H54 (cell line): ENCODE data around the gene HLA-G.
A peak's percentile ranks its signal among the peaks of the same experiment; 100 is the strongest.
"Not testable (repeated sequence)": the region's sequence is repeated elsewhere in the genome, so short reads cannot be mapped to it uniquely, and the experiment has no call there.

Experiments used
- DNase-seq: peaks from one replicate; pipeline ENCODE4 v3.0.0; 2011; ENCODE audit warnings: low spot score, mixed read lengths; ENCODE audit not compliant: insufficient read length
- FAIRE-seq: peaks from 3 replicates; lab custom pipeline; 2011; peaks lifted over from hg19 to GRCh38; lab: Jason Lieb, UNC
- POLR2A ChIP-seq: IDR thresholded peaks from 2 replicates; pipeline ENCODE4 v1.6.1; 2011; ENCODE audit warnings: low read depth, mild to moderate bottlenecking, low read length

The HLA-G gene

DNA sequence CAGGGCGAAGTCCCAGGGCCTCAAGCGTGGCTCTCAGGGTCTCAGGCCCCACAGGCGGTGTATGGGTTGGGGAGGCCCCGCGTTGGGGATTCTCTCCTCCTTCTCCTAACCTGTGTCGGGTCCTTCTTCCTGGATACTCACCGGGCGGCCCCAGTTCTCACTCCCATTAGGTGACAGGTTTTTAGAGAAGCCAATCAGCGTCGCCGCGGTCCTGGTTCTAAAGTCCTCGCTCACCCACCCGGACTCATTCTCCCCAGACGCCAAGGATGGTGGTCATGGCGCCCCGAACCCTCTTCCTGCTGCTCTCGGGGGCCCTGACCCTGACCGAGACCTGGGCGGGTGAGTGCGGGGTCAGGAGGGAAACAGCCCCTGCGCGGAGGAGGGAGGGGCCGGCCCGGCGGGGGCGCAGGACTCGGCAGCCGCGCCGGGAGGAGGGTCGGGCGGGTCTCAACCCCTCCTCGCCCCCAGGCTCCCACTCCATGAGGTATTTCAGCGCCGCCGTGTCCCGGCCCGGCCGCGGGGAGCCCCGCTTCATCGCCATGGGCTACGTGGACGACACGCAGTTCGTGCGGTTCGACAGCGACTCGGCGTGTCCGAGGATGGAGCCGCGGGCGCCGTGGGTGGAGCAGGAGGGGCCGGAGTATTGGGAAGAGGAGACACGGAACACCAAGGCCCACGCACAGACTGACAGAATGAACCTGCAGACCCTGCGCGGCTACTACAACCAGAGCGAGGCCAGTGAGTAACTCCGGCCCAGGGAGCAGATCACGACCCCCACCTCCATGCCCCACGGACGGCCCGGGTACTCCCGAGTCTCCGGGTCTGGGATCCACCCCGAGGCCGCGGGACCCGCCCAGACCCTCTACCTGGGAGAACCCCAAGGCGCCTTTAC, at the start of gene HLA-G:
Gene HLA-G, plus strand, starts transcription at position 247 of the 892 bp plus-strand sequence. Its CDS starts 20 bp downstream, at position 267.
- DNase-seq: no peak
- FAIRE-seq: no peak
- TF ChIP-seq POLR2A: no peak

DNA sequence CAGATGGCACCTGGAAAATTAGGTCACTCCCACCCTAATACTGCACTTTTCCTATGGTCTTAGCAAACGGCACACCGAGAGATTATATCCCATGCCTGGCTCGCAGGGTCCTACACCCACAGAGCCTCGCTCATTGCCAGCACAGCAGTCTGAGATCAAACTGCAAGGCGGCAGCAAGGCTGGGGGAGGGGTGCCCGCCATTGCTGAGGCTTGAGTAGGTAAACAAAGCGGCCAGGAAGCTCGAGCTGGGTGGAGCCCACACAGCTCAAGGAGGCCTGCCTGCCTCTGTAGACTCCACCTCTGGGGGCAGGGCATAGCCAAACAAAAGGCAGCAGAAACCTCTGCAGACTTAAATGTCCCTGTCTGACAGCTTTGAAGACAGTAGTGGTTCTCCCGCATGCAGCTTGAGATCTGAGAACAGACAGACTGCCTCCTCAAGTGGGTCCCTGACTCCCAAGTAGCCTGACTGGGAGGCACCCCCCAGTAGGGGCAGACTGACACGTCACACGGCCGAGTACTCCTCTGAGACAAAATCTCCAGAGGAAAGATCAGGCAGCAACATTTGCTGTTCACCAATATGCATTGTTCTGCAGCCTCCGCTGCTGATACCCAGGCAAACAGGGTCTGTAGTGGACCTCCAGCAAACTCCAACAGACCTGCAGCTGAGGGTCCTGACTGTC, 47.5 kb upstream of the HLA-G start:
- DNase-seq, FAIRE-seq: not testable (repeated sequence)

DNA sequence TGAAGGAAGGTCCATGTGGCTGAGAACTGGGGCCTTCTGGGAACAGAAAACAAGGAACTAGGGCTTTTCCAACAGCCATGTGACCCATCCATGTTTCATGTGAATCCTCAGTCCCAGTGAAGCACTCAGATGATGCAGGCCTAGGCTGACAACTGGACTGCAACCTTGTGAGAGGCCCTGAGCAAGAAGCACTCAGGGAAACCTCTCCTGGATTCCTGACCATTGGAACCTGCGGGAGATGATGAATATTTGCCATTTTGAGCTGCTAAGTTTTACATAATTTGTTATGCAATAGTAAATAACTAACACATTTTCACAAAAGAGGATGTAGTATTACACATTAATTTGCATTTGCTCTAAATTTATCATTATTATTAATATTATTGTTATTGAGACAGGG, 38.4 kb upstream of the HLA-G start:
- FAIRE-seq: no peak
- no peak for DNase-seq
- TF ChIP-seq POLR2A: no peak

DNA sequence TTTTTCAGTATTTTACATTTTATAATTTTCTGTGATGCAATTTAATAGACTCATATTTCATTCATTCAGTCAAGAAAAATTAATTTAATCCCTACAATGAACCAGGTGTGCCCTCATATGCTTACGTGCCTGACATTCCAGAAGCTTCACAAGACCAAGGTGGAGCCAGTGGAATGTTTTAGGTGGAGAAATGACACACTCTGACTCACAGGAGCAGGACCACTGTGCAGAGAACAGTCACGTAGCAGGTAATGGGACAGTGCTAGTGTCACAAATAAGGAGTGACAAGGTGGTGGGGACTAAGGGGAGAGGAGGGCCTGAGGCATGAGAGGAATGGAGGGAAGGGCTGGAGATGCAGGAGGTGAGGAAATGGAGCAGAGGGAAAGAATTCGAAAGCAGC, 37.0 kb upstream of the HLA-G start:
- no peak for FAIRE-seq
- DNase-seq: no peak
- no peak for TF ChIP-seq POLR2A

DNA sequence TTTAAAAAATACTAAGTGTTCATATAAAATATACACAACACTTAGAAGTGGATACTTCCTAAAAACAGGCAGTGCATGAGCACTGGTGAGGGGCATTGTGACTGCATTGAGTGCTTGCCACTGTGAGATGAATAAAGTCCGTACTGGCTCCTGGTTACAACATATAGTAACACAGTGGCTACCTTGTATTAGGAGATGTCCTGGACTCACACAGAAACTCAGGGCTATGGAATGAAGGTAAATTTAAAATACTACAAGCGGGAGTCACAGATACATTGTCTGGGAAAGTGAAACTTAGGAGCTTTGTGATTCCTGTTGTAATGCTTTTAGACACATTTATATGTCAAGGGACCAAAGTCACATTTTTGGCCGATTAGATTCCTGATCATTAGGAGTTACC, 36.5 kb upstream of the HLA-G start:
- DNase-seq (no peak), FAIRE-seq (peak; percentile 30)
- no peak for TF ChIP-seq POLR2A

DNA sequence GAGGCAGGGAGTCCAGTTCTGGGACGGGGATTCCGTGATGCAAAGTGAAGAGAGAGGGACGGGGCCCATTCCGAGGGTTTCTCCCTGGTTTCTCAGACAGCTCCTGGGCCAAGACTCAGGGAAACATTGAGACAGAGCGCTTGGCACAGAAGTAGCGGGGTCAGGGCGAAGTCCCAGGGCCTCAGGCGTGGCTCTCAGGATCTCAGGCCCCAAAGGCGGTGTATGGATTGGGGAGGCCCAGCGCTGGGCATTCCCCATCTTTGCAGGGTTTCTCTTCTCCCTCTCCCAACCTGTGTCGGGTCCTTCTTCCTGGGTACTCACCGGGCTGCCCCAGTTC, 35.9 kb upstream of the HLA-G start:
- no peak for DNase-seq

DNA sequence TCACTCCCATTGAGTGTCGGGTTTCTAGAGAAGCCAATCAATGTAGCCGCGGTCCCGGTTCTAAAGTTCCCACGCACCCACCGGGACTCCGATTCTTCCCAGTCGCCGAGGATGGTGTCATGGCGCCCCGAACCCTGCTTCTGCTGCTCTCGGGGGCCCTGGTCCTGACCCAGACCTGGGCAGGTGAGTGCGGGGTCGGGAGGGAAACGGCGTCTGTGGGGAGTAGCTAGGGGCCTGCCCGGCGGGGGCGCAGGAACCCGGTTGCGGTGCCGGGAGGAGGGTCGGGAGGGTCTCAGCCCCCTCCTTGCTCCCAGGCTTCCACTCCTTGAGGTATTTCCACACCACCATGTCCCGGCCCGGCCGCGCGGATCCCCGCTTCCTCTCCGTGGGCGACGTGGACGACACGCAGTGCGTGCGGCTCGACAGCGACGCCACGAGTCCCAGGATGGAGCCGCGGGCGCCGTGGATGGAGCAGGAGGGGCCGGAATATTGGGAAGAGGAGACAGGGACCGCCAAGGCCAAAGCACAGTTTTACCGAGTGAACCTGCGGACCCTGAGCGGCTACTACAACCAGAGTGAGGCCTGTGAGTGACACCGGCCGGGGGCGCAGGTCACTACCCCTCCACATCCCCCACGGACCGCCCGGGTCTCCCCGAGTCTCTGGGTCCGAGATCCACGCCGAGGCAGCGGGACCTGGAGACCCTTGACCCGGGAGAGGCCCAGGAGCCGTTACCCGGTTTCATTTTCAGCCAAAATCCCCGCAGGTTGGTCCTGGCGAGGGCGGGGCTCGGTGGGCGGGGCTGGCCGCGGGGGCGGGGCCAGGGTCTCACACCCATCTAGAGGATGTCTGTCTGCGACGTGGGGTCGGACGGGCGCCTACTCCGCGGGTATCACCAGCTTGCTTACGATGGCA, 35.2 kb upstream of the HLA-G start:
- DNase-seq (no peak), FAIRE-seq (no peak)

More for the DNA sequence above, 35.9 kb upstream of the HLA-G start:
- no peak for TF ChIP-seq POLR2A
- FAIRE-seq: no peak

DNA sequence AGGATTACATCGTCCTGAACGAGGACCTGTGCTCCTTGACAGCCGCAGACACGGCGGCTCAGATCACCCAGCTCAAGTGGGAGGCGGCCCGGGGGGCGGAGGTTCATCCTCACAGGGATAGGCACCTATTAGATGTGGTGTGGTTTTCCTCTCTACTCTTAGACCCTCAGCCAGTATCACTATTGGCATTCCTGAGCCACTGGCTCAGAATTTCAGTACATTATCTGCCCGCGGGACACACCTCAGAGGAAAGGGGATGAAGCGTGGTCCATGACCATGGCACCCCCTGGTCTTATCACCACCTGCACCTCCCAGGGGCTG, 34.6 kb upstream of the HLA-G start:
- no peak for DNase-seq
- FAIRE-seq: no peak
- TF ChIP-seq POLR2A: no peak

More for the DNA sequence above, 35.2 kb upstream of the HLA-G start:
- TF ChIP-seq POLR2A: no peak

DNA sequence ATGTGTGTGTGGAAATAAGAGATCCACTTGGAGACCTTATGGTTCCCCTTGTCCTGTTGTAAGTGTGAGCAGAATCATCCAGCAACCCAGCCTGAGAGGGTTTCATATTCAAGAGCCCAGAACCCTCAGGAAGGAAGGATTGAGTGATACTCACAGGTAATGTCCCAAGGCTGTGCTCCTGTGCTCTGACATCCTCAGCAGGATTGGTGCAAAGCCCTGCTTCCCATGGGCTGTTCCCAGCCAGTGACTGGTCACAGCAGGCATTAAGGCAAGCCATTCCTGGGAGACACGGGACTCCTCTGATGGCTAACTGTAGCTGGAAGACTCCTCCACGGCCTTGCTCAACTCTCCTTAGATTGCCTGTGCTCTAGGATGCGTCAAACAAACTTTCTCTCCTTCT, 33.8 kb upstream of the HLA-G start:
- DNase-seq: no peak
- no peak for TF ChIP-seq POLR2A
- no peak for FAIRE-seq

DNA sequence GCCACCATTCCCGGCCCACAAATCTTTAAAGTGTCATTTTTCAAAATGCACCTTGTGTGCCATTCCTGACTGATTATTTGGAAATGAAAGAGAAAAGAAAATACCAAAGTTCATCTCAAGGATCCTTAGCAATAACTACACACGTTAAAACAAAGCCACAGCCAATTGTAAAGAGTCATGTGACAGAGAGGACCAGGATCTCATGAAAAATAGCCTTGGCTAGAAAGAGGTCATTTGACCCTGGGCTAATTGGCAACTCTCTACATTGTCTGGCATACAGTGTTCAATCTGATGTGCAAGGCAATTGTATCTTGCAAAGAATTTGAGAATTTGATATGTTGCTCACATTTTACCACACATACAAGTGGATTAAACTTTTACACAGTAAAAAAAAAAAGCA, 31.6 kb upstream of the HLA-G start:
- TF ChIP-seq POLR2A: no peak
- DNase-seq (no peak), FAIRE-seq (no peak)

DNA sequence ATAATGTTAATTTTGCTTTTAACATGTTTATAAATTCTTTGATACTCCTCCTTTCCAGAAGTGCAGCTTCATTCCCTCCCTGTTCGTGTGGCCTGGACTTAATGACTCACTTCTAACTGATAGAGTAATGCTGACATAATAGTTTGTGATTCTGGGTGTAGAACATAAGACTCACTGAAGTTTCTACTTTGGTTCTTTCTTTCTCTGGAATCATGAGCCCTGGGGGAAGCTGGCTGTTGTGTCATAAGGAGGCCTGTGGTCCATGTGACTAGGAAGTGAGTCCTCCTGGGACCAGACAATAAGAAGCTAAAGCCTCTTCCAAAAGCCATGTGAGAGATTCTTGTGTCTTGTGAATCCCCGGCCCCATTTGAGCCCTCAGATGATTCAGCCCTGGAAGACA, 30.5 kb upstream of the HLA-G start:
- TF ChIP-seq POLR2A: no peak
- FAIRE-seq (peak; percentile 6), DNase-seq (no peak)

DNA sequence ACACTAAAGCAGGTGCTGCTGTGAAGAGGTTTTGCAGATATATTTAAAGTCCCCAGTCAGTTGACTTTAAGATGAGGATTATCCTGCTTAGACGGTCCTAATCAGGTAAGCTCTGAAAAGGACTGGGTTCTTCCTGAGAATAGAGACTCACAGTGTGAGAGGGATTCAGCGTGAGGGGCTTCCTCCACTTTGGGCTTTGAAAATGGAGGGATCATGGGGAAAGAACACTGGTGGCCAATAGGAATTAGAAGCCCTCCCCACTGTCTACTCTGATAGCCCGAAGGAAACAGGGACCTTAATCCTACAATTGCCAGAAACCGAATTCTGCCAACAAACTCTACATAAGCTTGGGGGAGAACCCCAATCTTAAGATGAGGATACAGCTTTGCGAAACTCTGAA, 29.7 kb upstream of the HLA-G start:
- TF ChIP-seq POLR2A: no peak
- FAIRE-seq (no peak), DNase-seq (no peak)

DNA sequence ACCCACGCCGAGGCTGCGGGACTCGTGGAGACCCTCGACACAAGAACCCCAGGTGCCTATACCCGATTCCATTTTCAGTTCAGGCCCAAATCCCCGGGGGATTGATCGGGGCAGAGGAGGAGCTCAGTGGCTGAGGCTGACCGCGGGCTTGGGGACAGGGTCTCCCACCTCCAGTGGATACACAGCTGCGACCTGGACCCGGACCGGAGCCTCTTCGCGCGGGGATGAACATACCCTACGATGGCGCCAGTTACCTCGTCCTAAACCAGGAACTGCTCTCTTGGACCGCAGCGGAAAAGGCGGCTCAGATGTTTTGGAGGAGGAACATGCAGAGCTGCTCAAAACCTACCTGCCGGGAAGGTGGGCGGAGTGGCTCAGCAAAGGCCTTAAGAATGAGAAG, 27.4 kb upstream of the HLA-G start:
- FAIRE-seq (no peak), DNase-seq (no peak)
- TF ChIP-seq POLR2A: no peak

DNA sequence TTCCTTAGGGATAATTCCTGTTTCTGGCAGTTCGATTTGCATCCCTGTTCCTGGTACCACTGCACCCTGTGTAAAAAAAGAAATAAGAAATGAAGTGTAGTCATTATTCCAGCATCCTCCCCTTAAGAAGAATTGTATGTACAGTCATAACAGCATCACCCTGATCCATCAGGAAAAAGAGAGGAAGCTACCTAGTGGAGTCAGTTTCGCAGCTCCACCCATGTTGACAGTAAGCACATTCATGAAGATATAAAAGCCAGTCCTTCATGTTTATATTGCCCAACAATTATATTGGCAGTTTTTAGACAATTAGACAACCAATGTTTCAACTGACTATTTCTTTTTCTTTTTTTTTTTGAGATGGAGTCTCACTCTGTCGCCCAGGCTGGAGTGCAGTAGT, 21.2 kb upstream of the HLA-G start:
- DNase-seq: no peak
- TF ChIP-seq POLR2A: no peak
- no peak for FAIRE-seq
